ENCODE results near the gene MAP2K5.

Gene MAP2K5

DNA sequence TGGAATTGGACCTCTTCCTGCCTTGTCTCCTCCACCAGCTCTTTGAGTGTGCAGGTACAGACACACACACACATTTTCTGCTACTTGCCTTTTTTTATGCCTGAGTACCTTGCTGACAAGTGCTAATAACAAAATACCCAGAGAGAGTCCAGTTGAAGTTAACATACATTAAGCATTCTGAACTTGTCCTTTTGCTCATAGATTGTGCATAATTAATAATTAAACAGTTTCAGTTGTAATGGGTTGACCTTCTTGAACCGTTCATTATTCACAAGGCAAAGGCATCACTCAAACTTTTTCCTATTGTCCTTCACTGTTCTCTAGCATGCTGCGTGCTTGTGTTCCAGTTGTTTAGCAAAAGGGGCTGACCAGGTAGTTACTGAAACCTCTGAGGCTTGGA lies 223.2 kb downstream of the MAP2K5 start:
- no peak for DNase-seq

DNA sequence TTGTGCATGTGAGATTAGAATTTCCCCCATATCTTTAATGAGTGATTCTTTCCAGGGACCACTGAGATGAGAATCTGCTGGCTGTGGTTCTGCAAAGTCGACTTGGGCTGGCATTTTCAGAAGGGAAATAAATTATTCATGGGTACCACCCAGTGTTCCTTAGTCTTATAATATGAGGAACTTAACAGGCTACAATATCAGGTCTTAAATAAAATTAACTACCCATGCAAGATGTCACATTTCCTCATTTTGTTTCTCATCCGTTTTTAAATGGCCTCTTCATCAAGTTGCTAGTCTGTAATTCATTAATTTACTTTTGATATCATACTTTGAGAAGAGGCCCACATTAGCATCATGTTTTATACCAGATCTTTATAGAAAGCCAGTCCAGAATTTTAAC lies 224.5 kb downstream of the MAP2K5 start:
- DNase-seq: no peak

DNA sequence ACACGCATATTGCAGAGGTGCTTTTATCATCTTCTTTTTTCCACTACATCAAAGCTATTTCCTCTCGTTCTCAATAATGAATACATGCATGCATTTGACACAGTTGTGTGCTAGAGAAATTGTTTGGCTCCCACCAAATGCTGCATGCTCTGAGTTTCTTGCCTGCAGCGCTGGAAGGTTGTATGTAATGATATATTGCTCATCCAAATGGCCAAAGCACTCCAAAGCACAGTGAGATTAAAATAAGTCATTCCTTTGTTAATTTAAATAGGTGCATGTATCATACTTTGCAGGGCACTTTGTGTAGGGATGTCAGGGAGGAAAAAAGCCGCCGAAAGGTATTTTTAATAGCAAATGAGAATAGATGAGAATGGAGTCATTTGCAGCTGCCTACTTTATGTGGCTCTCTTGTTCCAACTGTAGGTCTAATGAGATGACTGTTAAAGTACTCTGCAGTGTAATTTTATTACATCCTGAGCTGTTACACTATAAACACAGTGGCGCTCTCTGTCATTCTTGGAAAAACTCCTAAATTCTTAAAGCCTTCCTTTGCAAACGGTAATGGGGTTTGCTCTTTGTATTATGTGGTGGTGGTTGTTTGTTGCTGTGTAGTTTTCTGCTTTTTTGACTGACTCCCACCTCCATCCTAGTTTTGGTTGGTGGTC lies 225.9 kb downstream of the MAP2K5 start:
- no peak for DNase-seq

DNA sequence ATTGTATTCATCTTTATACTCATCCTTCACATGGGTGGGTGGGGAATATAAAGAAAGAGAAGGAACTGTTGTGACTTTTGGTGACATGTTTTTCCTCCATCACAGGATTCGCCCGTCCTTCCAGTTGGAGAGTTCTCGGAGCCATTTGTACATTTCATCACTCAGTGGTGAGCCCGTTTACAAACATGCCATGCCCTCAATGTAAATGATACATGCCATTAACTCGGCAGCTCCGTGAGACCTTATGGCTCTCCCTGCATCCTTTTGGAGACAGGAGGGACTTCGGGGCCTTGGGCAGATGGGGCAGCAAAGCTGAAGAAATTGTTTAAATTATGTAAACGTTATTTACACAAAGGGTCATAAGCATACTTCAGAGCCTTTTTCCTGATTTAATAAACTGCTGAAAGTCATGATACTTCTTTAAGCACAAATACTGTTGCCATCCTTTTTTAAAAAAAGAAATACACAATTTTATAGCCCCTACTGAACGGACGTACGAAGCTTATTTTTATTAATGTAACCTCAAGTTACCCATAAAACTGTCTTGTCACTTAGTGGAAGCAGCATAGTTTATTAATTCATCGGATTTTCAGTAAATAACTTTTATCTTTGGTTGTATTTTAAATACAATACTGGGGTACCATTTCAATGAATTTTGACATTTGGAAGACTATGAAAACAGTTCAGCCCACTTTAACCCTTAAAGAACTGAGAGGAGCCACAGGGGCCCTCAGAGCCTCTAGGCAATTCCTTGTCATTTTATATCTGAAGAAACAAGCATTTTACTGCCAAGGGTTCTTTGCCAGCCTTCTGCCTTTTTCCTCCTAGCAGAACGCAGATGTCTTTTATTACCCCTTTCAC lies 227.2 kb downstream of the MAP2K5 start:
- peak; percentile 39 for DNase-seq

DNA sequence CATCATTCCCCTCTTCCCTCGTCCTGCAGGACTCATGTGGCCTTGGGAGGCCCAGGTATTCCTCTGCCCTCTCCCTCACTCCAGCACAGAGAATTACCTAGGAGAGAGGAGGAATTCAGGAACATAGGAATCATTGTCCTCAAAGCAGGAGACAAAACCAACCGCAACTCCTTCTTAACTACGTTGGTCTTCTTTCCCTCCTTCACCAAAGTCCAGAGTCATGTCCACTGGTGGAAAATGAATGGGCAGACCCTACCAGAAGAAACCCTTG lies 227.8 kb downstream of the MAP2K5 start:
- DNase-seq: no peak

DNA sequence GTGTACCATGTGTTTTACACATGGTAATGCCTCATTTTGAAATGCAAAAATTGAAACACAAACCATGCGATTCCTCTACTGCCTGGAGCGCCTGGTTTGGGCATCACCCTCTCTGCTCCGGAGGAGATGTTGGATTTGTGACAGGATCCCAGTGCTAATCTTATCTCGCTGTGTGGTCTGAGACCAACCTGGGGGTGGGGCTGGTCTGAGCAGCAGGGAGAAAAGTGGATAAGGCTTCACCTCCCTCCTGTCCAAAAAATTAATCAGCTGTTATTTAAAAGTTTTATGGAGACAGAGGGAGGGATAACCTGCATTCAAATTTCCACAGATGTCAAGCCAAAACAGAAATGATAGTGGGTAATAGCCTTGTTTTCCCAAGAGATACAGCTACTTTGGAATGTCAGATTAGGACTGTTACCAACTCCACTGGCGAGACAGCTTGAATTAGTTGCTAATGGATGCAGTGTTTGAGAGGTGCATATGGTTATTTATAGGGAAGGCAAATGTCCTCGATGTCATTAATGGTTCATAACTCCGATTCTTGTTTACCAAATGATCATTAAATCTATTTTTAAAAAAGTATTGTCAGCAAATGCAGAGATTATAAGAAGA lies 228.8 kb downstream of the MAP2K5 start:
- no peak for DNase-seq

DNA sequence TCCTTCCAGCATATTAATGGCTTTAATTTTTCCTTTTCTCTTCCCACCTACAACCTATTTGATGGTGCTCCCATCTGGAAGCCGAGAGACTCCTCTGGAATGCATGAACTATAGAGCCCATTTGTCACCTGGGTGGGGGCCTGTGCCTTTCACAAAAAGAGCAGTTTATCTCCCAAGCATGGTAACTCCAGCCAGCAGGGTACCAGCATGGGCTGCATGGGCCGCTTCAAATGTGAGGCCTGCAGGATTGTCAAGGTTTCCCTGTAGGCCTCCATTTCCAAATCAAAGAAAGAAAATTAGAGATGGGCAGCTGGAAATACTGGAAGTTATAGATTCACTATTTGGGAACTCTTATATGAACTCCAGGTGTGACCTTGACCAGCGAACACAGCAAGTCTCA lies 232.1 kb downstream of the MAP2K5 start:
- no peak for DNase-seq

DNA sequence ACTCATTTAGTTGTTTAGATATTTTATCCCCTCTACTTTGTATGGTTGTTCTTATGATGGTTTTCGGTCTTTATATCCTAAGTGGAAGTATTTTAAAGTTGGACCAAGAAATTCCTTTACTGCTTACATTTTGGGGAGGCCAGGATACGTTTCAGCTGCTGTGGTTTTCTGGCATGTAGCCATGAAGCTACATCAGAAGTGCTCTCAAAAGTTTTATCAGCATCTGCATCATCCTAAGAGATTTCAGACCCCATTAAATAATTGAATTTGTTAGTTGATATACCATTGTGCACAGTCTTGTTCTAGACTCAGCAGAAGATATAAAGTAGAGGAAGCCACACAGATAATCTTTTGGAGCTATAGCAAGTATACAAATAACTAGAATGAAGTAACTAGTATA lies 232.7 kb downstream of the MAP2K5 start:
- no peak for DNase-seq

DNA sequence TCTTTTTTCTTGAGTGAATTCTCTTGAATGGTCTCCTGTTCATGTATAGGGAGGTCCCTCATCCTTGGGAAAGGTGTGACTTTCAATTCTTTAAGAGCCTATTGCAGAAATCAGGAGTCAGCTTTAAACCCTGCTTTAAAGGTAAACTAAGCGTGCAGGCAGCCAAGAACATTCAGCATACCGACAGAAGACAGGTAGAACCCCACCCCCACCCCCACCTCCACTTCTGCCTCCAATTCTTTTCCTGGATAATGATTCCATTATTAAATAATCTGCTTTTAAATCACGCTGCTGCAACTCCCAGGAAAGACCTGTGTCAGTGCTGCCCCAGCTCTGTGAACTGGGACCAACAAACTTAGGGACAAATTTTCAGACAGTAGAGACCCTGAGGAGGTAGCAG lies 233.5 kb downstream of the MAP2K5 start:
- no peak for DNase-seq

DNA sequence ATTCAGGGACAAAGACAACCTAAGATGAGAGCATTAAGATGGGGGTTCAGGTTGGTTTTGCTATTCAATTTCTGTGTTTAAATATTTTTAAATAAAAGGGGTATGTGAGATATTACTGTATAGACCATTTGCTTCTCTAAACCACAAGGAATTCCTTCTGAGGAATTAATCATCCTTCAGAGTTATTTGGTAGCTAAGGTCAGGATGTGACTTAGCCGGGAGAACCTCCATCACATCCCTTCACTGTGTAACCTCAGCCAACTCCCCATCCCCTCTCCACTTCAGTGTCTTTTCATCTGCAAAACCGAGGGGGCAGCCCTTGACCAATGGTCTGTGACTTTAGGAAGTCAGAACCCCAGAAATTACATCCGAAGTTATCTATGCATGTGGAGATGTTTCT lies 234.1 kb downstream of the MAP2K5 start:
- no peak for DNase-seq

DNA sequence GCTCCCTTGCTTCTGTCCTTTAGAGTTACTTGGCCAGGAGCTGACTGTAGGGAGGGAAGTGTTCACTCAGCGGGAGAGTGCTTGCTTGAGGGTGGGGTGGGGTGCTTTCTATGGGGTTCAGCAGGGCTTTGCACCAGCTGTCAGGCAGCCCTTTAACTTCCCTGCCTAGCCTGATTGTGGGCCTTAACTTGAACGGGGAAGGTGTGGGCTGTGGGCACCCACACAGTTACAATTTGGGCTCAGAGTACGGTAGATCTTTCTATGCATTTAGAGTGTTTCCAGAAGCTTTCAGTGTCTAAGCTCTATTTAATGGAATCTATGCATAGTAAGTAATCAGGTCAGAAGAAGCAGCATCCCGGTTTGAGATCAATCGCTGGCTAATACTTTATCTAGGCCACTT lies 234.6 kb downstream of the MAP2K5 start:
- no peak for DNase-seq

DNA sequence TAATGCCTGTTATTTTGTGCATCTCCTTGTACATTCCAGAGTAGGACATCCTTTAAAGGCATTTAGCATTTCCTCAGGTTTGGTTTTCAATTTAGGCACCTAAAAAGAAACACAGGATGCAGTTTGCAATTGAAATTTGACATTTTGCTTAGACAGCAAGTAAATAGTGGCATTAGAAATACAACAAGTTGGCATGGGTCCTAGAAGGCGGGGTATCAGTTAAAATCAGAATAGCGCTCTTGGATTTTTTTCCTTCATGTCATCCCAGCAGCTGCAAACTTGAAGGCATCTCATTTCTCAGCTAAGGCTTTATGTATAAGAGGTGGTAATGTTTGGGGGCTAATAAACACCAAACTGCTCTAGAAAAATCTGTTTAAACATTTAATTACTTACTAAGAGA lies 235.3 kb downstream of the MAP2K5 start:
- no peak for DNase-seq

DNA sequence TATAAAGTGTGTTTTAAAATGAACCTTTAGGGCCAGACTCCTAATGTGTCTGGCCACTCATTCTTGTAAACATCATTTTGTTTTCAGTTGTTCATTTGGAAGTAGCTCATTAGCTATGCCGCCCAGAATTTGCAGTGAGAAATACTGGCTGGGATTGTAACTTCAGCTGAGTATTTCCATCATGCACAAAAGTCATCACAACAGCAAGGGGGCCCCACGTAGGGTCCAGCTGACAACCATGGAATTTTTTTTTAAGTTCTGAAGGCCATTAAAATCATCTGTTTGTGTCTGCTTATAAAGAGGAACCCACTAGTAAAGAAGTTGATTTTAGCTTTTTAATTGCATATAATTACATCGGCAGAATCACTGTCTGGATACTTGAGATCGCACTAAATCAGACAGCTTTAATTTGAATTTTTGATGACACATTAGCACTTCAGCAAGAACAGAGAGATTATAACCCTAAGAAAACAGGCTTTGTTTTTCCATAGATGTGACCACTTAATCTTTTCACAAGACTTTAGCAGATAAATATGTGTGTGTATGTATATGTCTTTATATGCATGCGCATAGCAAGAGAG lies 236.6 kb downstream of the MAP2K5 start:
- no peak for DNase-seq

DNA sequence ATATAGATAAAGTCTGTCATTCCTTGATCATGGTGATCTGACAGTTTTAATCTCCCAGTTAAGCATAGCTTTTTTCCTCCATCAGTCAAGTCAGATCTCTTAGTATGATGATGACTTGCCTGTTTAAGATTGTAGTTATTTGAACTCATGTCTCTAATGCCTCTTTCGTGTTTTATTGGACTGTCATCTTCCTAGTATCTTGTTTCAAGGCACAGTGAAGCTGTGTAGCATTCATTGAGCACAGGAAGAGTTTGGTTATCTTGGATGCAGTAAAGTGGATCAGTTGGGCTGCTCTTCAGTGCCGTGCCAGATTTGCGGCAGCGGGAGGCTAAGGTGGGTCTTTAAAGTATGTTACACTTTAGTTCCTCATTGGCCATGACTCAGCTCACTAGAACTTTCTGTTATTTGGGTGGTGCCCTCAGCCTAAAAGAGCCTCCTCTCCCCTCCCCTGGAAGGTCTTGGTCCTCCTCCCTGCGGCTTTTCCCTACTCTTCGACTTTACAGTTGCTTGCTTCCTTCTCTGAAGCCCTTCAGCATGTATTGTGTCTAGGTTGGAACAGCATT lies 237.1 kb downstream of the MAP2K5 start:
- DNase-seq: no peak

DNA sequence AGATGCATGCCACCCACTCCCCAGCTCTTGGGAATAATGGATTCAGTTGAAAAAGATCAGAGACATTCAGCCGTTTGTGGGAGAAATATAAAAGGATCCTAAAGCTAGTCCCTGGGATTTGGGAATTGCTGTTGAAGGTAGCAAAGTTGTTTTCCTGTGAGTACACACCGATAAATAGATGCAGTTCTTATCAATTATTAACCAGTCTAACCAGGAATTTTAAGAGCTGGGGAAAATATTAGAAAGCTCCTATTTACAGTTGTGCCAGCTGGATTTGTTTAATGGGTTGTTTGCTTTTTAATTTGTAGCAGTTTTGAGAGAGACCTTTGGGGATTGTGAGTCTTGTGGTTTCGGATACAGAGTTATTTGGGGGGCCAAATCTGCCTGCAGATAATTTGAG lies 238.6 kb downstream of the MAP2K5 start:
- DNase-seq: no peak

DNA sequence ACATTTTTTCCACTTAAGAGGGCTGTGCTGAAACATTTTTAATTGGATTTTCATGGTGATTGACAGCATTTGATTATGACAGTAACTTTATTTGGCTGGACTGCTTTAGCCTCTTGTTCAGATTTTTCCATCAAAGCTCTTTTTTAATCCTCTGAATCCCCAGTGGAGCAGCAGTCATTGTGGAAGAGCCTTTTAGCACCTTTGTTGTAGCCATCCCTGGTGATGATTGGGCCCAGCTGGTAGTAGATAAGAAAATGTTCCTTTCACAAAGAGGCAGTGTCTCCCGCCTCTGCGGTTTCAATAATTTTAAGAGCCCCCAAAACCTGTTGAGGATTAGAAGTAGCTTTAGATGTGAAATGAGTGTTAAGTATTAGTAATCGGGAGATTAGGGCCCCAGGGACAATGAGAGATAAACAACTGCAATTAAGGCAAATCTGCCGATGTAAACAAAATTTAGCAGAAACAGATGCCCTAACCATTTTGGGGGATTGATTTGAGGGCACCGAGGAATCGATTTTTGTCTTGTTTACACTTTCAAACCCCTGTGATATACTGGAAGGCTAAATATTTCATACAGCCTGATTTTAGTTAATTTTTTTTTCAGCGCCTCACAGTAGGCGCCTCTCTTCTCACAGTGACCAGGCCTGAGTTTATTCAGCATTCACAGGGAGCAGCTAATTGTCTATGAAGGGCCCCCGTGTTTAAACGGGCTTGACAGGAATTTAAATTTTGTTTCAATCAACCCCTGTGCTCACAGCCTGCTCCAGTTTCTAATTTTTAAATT lies 239.6 kb downstream of the MAP2K5 start:
- DNase-seq: no peak

DNA sequence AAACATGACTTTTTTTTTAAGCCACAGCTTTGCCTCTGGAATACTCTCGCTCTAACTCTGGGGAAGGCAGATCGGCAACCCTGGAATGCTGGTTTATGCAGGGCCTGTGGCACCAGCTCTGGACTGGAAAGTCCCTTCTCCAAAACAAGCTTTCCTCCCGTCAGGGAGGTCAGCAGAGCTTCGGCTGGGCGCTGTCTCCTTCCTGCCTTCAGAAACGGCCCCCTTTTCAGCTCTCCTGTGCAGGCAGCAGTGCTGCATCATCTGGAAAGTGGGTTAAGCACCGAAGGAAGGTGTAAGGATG lies 240.1 kb downstream of the MAP2K5 start:
- DNase-seq: no peak

DNA sequence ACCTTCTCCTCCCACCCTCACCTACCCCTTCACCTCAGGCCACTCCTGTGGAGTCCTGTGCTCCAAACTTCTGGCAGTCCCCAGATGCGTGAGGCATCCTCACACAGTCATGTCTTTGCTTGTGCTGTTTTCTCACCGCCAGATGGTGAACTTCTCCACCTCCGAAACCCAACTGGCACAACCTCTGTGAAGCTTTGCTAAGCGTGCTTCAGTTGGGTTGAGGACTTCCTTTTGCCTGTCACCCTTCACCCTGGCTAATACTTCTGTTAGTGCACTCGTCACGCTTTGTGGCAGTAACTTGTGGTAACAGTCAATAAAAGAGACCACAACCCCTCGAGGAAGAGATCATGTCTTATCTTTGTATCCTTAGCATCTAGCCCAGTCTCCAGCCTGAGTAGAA lies 240.8 kb downstream of the MAP2K5 start:
- DNase-seq: peak; percentile 74

DNA sequence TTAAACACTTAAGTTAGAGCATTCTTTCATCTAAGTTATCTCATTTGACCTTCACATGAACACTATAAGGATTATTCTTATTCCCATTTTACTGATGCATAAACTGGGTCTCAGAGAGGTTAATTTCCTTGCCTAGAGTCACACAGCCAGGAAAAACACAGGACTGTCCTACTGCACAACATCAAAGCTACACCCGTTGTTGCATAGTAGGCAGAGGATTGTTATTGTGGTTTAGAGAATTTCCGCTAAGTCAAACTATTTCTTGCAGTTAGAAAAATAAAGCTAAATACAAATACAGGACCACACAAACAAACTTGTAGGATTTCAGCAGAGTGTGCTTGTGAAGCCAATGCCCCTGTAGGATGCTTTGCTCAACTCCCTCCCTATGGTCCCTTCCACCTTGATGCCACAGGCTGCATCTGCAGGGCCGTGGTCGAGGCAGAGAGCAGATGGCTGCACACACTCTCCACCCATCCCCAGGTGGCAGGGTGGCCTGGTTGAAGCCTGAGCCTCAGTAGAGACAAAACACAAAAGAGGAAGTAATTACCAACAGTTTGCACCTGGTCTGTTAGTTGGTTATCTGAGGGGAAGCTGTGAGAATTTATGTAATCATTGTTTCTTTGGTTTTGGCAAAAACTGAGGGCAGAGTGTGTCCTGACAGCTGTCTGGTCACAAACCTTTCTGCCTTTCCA lies 241.7 kb downstream of the MAP2K5 start:
- DNase-seq: peak; percentile 54

DNA sequence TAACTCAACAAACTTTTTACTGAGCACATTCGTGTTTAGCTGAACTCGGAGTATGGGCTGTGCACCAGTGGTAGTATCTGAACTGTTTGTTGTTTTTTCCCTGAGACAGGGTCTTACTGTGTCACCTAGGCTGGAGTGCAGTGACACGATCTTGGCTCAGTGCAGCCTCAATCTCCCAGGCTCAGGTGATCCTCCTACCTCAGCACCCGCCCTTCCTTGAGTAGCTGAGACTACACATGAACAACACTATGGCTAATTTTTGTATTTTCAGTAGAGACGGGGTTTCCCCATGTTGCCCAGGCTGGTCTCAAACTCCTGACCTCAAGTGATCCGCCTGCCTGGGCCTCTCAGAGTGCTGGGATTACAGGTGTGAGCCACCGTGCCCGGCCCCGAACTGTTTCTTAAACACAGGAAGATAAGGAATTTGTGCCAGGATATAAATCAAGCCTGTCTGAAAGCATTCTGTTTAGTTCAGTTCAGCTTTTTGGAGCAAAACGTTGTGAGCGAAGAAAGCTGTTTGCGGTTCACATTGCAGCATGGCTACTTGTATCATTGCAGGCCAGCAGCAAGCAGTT lies 242.4 kb downstream of the MAP2K5 start:
- no peak for DNase-seq

DNA sequence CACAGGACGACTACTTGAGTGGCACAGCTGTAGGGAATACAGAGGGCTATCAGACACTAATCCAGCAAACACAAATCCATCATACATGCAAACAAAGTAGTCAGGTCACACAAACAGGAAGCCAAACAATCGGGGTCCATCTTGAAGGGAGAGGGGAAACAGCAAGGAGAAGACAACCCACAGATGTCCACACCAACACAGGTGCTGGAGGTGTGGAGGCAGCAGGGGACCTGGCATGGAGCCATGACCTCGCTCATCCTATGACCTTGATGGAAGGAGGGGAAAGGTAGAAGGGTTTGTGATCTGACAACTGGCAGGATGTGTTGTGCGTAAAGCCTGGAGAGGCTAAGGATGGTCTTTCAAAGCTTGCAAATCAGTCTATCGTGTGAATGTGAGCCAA lies 242.9 kb downstream of the MAP2K5 start:
- no peak for DNase-seq

DNA sequence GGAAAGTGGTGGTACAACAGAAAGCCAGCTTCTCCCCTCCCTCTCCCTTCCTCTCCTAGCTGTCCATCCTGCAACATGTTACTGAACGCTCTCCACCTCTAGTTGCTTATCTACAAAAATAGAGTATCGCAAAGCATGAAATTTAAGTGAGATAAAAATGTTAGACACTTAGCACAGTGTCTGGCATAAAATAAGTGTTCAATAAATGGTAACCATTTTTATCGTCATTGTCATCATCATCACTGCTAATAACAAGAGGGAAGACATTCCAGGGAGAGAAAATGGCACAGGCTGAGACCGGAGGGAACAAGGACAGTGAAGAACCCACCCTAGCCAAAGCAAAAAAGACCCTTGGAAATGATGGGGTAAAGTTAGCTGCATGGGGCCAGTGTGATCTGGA lies 244.1 kb downstream of the MAP2K5 start:
- no peak for DNase-seq
